ENCODE results near the gene DNMT3A.

DNMT3A gene

GRCh38 chr2:25297738-25298137 is 44.0 kb downstream of the DNMT3A start:
- TF ChIP-seq ARNT (IDR thresholded peaks at IDR 0.05) (no peak), PKNOX1 (IDR thresholded peaks at IDR 0.05) (peak; percentile 71)
- peak; percentile 26 for DNase-seq (ENCODE audit: extremely low spot score)
- CTCF ChIA-PET = no interaction called here
- POLR2A ChIA-PET = no interaction called here

GRCh38 chr2:25295621-25296020 is 46.1 kb downstream of the DNMT3A start:
- TF ChIP-seq ARNT (IDR thresholded peaks at IDR 0.05) = no peak
- TF ChIP-seq HDGF (IDR thresholded peaks at IDR 0.05; ENCODE audit: borderline replicate concordance) = no peak
- TF ChIP-seq FOXK2 (IDR thresholded peaks at IDR 0.05) = no peak
- no peak for TF ChIP-seq NFRKB (IDR thresholded peaks at IDR 0.05)
- no peak for TF ChIP-seq BHLHE40 (IDR thresholded peaks at IDR 0.05; ENCODE audit: borderline replicate concordance)
- TF ChIP-seq ZNF384 (IDR thresholded peaks at IDR 0.05) = no peak
- no peak for TF ChIP-seq FOXM1 (IDR thresholded peaks at IDR 0.05; ENCODE audit: borderline replicate concordance)
- no peak for TF ChIP-seq SP1 (IDR thresholded peaks at IDR 0.05)
- no peak for TF ChIP-seq ELF4 (IDR thresholded peaks at IDR 0.05)
- CTCF ChIA-PET = no interaction called here
- no peak for DNase-seq (ENCODE audit: extremely low spot score)
- POLR2A ChIA-PET = no interaction called here

- POLR2A ChIA-PET = no interaction called here
- CTCF ChIA-PET = no interaction called here
- peak; percentile 27 for DNase-seq (ENCODE audit: extremely low spot score)
- no peak for TF ChIP-seq FOXM1 (IDR thresholded peaks at IDR 0.05; ENCODE audit: borderline replicate concordance)
- no peak for TF ChIP-seq TARDBP (IDR thresholded peaks at IDR 0.05)
- no peak for TF ChIP-seq CTBP1 (IDR thresholded peaks at IDR 0.05; ENCODE audit: borderline replicate concordance)
- no peak for TF ChIP-seq PKNOX1 (IDR thresholded peaks at IDR 0.05)
- TF ChIP-seq FOXA1 (IDR thresholded peaks at IDR 0.05) = no peak
- TF ChIP-seq SP1 (IDR thresholded peaks at IDR 0.05) = no peak
- no peak for TF ChIP-seq LEF1 (IDR thresholded peaks at IDR 0.05; ENCODE audit: borderline replicate concordance)
- TF ChIP-seq BHLHE40 (IDR thresholded peaks at IDR 0.05; ENCODE audit: borderline replicate concordance) = no peak
- no peak for TF ChIP-seq FOXK2 (IDR thresholded peaks at IDR 0.05)
- TF ChIP-seq HDGF (IDR thresholded peaks at IDR 0.05; ENCODE audit: borderline replicate concordance) = no peak
- TF ChIP-seq L3MBTL2 (conservative IDR thresholded peaks at IDR 0.05) = no peak
- no peak for TF ChIP-seq SUZ12 (IDR thresholded peaks at IDR 0.05)
- TF ChIP-seq ARNT (IDR thresholded peaks at IDR 0.05) = no peak
- no peak for TF ChIP-seq NFRKB (IDR thresholded peaks at IDR 0.05)
- TF ChIP-seq ZNF384 (IDR thresholded peaks at IDR 0.05) = no peak
- no peak for TF ChIP-seq ELF4 (IDR thresholded peaks at IDR 0.05)
Observed at GRCh38 chr2:25294573-25295462, 46.9 kb downstream of the DNMT3A start.

GRCh38 chr2:25293958-25294562 is 47.7 kb downstream of the DNMT3A start:
- TF ChIP-seq LEF1 (IDR thresholded peaks at IDR 0.05; ENCODE audit: borderline replicate concordance) (no peak), FOXK2 (IDR thresholded peaks at IDR 0.05) (no peak), ELF4 (IDR thresholded peaks at IDR 0.05) (no peak), ZNF384 (IDR thresholded peaks at IDR 0.05) (no peak), PKNOX1 (IDR thresholded peaks at IDR 0.05) (no peak), CTBP1 (IDR thresholded peaks at IDR 0.05; ENCODE audit: borderline replicate concordance) (no peak), HDGF (IDR thresholded peaks at IDR 0.05; ENCODE audit: borderline replicate concordance) (no peak), BHLHE40 (IDR thresholded peaks at IDR 0.05; ENCODE audit: borderline replicate concordance) (no peak), NFRKB (IDR thresholded peaks at IDR 0.05) (no peak), FOXM1 (IDR thresholded peaks at IDR 0.05; ENCODE audit: borderline replicate concordance) (no peak), FOXA1 (IDR thresholded peaks at IDR 0.05) (no peak), SP1 (IDR thresholded peaks at IDR 0.05) (no peak), L3MBTL2 (conservative IDR thresholded peaks at IDR 0.05) (no peak)
- DNase-seq (ENCODE audit: extremely low spot score) = no peak
- CTCF ChIA-PET = no interaction called here
- POLR2A ChIA-PET = no interaction called here

- ChIA-PET POLR2A (no interaction called here), CTCF (no interaction called here)
- DNase-seq (ENCODE audit: extremely low spot score) = no peak
- TF ChIP-seq HDGF (IDR thresholded peaks at IDR 0.05; ENCODE audit: borderline replicate concordance) (no peak), NFRKB (IDR thresholded peaks at IDR 0.05) (no peak), SP1 (IDR thresholded peaks at IDR 0.05) (no peak), L3MBTL2 (conservative IDR thresholded peaks at IDR 0.05) (no peak), SUZ12 (IDR thresholded peaks at IDR 0.05) (no peak), FOXA1 (IDR thresholded peaks at IDR 0.05) (no peak), CTBP1 (IDR thresholded peaks at IDR 0.05; ENCODE audit: borderline replicate concordance) (no peak), ZNF384 (IDR thresholded peaks at IDR 0.05) (no peak), PKNOX1 (IDR thresholded peaks at IDR 0.05) (no peak), LEF1 (IDR thresholded peaks at IDR 0.05; ENCODE audit: borderline replicate concordance) (no peak), ELF4 (IDR thresholded peaks at IDR 0.05) (no peak)
Observed at GRCh38 chr2:25293145-25293544, 48.6 kb downstream of the DNMT3A start.

All from HEK293T (cell line).